SK-MEL-5 (cell line): ENCODE measurements around the gene CALML3. TPM values are rescaled to one million over a fixed set of nuclear protein-coding genes. Genes with fewer than 3 reads are reported as not detected.

Experiments used
- DNase-seq: peaks from one replicate; pipeline ENCODE4 v3.0.0-alpha.2; 2016; ENCODE audit warnings: low read depth, low spot score
- in situ Hi-C: cut with HindIII; loops from 2 replicates; pipeline ENCODE4 v1.10.0; 2016; ENCODE audit warnings: low sequenced_read_pairs, high pct_unique_total_duplicates, low pct_unique_long_range_greater_than_20kb
- total RNA-seq: library from RNA; depleted of rRNA; stranded (reverse); fragments of >200 nt; shearing (Covaris generic); gene quantifications from 2 replicates; pipeline ENCODE4 v1.2.3, GENCODE V29; 2014

The CALML3 gene
- total RNA-seq, 1 experiment from 2014 or later: not detected

- in situ Hi-C loops: no loop called here
- DNase-seq: peak; percentile 45
Measured at GRCh38 chr10:5502061-5502521, 22.7 kb upstream of the CALML3 start.

- no peak for DNase-seq
- in situ Hi-C loops: no loop called here
Measured at GRCh38 chr10:5502571-5503476, 21.9 kb upstream of the CALML3 start.

DNA sequence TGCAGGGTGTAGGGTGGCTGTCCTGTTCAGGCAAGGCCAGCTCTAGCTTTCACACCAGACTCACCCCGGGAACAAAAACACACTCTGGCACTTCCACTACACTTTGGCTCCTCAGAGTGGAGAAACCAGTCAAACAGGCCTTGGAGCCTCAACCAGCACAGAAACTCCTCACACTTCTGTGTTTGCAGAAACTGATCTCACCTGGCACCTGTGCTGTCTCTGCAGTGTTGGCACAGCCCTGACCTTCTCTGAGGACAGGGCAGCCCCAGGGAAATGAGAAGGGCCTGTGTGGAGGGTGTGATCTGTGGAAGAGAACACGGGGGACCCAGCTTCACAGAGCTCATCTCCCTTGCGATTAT is 21.3 kb upstream of the CALML3 start:
- no peak for DNase-seq
- in situ Hi-C loops: no loop called here

DNA sequence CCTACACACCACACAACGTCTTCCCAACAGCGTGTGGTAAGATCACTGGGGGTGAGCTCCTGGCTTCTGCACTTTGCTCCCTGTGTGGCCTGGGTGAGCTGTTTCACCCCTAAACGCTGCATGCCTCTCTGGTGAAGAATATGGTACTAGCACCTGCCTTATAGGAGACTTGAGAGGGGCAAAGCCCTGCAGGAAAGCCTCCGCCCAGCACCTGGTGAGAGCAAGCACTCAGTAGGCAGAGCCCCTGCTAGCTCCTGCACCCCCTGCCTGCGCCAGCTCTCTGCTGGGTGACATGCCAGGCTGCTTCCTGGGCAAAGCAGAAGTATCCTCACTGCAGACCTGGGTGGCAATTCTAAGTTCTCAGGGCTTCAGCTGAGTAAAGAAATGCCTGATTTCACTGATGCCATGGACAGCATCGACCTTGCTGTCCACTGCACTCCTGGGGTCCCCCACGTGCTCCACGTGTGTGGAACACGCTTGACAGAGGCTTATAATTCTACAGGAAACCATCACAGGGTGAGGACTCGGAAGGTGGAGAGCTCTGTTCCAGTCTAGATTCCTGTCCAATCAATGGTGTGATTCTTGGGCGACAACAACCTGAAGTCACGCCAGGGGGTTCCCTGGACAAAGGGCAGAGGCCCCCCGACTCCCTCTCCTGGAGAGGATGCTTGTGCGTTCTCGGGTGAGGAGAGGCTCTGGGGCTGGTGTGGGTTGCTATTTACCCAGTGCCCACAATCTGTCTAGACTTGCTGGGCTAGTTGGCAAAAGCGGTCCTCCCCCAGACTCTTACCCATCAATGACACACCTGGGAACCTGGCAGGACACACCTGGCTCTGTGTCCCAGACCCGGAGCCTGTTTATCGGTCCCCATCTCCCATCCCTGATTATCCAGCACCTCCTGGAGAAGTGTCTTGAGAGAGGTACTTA is 20.4 kb upstream of the CALML3 start:
- DNase-seq: no peak
- in situ Hi-C loops: no loop called here

DNA sequence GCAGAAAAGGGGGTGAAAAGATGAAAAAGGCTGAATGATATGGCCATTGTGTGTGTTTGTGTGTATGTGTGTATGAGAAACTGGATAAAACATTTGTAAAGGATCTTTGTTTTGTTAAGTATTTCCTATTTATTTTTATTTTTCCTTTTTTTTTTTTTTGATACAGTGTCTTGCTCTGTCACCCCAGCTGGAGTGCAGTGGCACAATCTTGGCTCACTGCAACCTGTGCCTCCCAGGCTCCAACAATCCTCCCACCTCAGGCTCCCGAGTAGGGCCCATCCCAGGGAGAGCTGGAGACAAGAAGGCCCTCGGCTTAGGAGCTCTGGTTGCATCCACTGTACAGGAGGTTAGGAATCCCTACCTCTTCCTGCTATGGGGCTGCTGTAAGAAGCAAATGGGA is 18.5 kb upstream of the CALML3 start:
- no peak for DNase-seq
- in situ Hi-C loops: no loop called here

DNA sequence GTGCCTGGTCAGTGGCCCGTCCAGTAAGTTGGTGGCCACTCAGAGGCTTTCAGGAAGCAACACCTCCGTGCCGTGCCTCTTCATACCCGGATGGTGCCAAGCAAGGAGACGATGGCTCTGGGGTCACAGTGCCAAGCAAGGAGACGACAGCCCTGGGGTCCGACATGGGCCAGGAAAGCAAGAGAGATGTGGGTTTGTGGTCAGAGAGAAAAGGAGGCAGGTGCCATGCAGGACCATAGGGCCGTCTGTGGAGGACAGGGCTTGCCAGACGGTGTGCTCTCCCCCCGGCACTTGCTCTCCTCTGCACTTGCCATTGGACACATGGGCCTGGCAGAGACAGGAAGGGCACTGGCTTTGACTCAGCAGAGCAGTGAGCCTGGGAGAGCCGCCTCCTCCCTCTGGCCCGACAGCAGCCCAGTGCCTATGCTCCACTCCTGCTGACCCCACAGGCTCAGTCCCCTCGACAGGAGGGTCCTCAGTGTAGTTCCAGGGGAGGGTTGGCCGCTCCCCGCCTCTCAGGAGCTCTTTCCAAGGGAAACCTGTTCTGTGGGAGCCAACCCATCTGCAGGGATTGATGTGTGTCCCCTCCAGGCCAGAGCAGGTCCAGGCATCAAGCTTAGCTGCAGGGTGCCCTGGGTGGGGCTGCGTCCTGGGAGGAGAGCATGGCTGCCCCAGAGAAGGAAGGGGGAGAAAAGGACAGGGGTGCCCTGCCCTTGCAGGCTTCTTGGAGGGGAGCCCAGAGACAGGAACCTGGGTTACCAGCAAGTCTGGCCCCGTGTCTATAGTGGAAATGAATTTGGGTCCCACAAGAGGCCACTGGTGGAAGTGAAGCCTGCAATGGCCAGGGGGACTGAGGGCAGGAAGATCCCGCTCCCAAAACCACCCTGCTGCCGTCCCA is 17.8 kb upstream of the CALML3 start:
- no peak for DNase-seq
- in situ Hi-C loops: no loop called here

DNA sequence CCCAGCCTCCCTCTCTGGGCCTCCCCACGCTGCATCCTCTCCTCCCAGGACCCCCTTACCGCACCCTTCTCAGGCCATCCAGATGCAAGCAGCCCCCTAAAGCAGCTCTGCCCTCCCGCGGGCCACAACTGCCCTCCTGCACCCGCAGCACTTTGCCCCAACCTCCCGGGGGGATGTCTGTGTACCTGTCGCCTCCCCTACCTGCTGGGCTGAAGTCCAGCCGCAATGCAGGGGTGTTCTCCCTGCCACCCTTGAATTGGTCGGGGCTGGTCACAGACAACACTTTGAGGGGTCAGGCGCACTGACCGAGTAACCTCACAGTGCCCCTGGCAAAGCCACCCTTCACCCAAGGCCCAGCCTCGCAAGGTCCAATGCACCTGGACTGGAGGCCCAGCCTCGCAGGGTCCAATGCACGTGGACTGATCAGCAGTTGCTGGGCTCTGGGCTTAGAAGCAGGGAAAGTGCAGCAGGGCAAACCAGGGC is 17.1 kb upstream of the CALML3 start:
- no peak for DNase-seq
- in situ Hi-C loops: no loop called here

DNA sequence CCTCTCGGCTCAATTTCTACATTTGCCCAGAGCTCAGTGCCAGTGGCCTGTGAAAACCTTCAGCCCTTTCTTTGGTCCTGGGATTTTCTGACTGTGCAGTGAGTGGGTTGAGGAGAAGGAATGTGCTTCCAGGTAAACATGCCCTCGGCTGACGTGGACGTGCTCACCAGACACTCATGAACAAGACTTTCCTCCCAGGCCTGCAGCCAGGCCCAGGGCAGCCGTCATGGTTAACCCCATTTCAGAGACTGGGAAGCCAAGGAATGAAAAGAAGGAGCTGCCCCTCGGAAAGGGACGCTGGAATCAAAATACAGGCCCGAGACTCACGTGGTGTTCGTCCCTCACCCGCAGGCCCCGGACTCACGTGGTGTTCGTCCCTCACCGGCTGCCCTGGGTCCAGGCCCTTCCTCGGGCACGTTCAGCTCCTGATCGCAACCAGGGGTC is 16.6 kb upstream of the CALML3 start:
- DNase-seq: no peak
- in situ Hi-C loops: no loop called here

- in situ Hi-C loops: no loop called here
- DNase-seq: no peak
Measured at GRCh38 chr10:5508786-5509185, 16.0 kb upstream of the CALML3 start.

DNA sequence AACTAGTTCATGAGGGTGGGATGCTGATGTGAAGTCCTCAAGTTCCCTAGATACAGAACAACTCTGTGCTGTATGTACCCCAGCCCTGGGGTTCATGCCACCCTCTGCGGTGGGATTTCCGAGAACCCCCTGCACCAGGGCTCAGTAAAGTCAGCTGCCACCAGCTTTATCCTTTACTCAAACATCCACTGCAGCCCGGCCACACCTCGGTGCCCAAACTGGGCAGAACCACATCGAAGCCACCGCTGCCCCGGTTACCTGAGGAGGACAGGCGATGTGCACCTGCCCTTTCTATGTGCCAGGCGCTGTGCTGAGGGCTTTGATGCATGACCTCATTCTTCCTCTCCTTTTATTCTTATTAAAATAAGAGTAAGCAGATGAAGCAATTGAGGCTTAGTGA is 15.5 kb upstream of the CALML3 start:
- in situ Hi-C loops: no loop called here
- DNase-seq: no peak

- in situ Hi-C loops: no loop called here
- no peak for DNase-seq
Measured at GRCh38 chr10:5509691-5510090, 15.1 kb upstream of the CALML3 start.

DNA sequence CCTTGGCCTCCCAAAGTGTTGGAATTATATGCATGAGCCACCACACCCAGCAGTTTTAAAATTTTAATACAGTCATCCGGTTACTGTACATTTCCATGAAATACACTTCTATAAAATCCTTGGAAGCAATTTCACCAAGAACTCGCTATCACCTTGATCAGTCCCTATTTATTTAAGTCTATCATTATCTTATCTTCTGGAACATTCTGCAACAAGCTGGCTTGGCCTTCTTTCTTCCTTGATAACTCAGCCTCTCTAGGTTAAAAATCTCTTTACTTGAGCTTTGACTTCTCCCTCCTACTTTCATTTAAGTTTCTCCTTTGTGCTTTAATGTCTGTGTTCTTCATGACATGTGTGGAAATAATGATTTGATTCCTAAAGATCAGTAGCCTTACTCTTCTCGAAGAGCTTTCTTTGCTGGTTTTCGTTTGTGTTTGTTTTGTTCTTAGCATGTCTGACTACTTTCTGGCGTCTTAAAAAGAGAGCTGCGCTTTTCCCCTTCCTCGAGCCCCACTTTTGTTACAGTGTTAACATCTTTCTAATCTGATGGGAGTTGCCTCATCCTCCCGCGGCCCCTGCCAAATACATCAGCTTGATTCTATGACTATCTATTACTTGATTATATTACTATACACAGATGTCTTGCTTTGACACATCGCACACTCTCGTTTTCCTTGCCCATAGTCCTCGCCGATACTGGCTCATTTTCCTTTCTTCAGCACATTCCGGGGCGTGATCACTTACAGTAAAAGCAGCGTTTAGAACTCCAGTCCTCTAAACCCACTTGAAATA is 14.3 kb upstream of the CALML3 start:
- no peak for DNase-seq
- in situ Hi-C loops: no loop called here

DNA sequence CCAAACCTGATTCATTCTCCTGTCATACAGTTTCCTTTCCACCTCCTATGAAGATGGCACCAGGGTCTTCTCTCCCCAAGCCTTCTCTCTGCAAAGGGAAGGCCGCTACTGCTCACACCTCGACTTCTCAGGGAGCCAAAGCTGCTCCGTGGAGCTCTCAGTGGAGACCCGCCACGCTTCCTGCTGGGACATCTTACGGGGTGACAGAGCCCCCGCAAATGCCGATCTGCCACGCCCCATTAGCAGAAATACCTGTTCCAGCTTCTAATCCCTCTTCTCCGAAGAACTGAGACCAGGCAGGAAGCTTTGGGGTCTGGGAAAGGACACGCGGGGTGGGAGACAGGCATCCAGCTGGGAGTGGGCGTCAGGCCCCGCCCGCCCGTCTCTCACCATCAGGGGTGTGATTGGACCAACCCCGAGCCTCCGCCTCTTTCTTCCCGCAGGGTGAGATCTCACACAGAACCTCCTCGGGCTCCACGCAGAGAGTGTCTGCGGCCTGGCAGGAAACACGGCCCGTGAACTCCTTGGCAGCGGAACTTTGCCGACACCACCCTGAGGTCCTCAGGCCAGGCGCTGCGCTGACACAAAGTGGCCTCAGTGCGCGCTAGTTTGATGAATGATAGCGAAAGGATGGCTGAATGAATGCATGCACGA is 13.4 kb upstream of the CALML3 start:
- no peak for DNase-seq
- in situ Hi-C loops: no loop called here

GRCh38 chr10:5511885-5512280 is 12.9 kb upstream of the CALML3 start:
- no peak for DNase-seq
- in situ Hi-C loops: no loop called here

DNA sequence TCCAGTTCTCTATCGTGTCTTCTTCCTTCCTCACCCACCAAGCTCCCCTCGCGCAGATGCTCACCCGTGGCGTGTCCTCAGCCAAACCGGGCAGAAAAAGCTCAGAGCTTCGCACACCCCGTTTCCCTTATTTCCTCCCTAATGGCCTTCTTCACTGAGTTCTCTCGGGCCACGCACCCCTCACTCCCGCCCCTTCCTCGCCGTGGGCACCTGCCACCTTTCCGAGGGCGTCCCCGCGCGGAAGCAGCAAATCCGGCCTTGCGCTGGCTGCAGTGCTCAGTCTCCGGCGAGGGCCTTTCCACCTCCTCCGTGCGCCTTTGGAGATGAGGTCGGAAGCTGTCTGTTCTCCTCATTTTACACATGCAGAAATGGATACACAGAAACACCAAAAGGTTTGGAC is 12.4 kb upstream of the CALML3 start:
- in situ Hi-C loops: no loop called here
- DNase-seq: no peak

GRCh38 chr10:5512881-5513612 is 11.7 kb upstream of the CALML3 start:
- in situ Hi-C loops: no loop called here
- no peak for DNase-seq
